Measurements from ENCODE around the gene UBE2G1. TPM values are rescaled to one million over a fixed set of nuclear protein-coding genes. Genes with fewer than 3 reads are reported as not detected.

UBE2G1 gene
- total RNA-seq, 1 experiment from 2014 or later: 80.6 TPM

DNA sequence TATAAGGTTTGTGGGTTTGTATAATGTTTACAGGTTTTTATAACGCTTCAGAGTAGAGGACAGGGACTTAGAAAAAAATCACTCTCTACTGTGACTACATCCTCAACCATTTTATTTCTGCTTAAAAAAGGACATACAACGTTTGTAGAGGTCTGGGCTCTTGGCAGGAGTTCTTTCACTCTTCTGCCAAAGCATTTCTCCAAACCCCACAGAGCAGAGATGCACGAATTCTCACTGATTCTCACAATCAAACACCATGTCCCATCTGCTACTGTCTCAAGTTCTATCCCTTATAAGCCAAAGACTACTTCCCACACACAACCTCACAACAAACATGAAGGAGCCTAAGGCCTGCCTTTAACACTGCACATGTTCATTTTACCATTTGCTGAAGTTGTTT, 95.7 kb downstream of the UBE2G1 start:
- no peak overlapping the region for H3K27ac ChIP-seq (ENCODE audit: low read depth, low read length)

More for the DNA sequence above, 95.7 kb downstream of the UBE2G1 start:
- Histone ChIP-seq H3K9ac (ENCODE audit: low read length) (no peak overlapping the region), H3K4me1 (ENCODE audit: control insufficient read depth in 1 of 2, insufficient read depth in 2 of 2, low read length in 2 of 2) (no peaks in the 10 kb centered on the region), H3K79me2 (ENCODE audit: insufficient read depth, low read length) (peaks cover 12% of the 10 kb centered on the region), H3K4me2 (ENCODE audit: low read length) (no peak overlapping the region), H3K9me2 (ENCODE audit: insufficient read depth) (no peaks in the 10 kb centered on the region), H3K36me3 (ENCODE audit: control insufficient read depth in 1 of 2, insufficient read depth in 2 of 2, low read length in 2 of 2) (peaks cover 0 to 7% of the 10 kb centered on the region in 2 experiments; a peak in 3 of 4 replicates), H4K20me1 (ENCODE audit: insufficient read depth) (peaks cover 3% of the 10 kb centered on the region; the same call in 1 of the 2 replicates), H3K9me3 (ENCODE audit: control insufficient read depth in 1 of 2, insufficient read depth in 1 of 2, low read depth in 1 of 2, low read length in 2 of 2) (no peaks in the 10 kb centered on the region), H3K4me3 (replicated peaks in 1 of 2; ENCODE audit: low read depth in 1 of 2, low read length in 2 of 2) (no peak overlapping the region), H2AFZ (ENCODE audit: low read depth, low read length, poor library complexity, severe bottlenecking) (no peak overlapping the region), H3K27me3 (ENCODE audit: insufficient read depth, low read length) (no peaks in the 10 kb centered on the region)
- DNase-seq (ENCODE audit: low read depth, low spot score) (no peak), ATAC-seq (no peak)
- RAD21 ChIA-PET (ENCODE audit: low non-redundant PET in 1 of 2, low total read pairs in 2 of 2, uncharacterized antibody in 2 of 2, unreplicated experiment in 2 of 2): no interaction called here
- no peak for TF ChIP-seq SRF (IDR thresholded peaks at IDR 0.05; ENCODE audit: low read depth)
- TF ChIP-seq TCF7L2 (IDR thresholded peaks at IDR 0.05; ENCODE audit: borderline replicate concordance, extremely low read depth, insufficient read depth, insufficient read length): no peak
- TF ChIP-seq ZNF274 (IDR thresholded peaks at IDR 0.05; ENCODE audit: low read depth, low read length): no peak
- TF ChIP-seq SP1 (IDR thresholded peaks at IDR 0.05; ENCODE audit: low read depth): no peak
- TF ChIP-seq ELF1 (IDR thresholded peaks at IDR 0.05; ENCODE audit: borderline replicate concordance, low read depth): no peak
- TF ChIP-seq EGR1 (IDR thresholded peaks at IDR 0.05; ENCODE audit: low read depth): no peak
- TF ChIP-seq CEBPB (IDR thresholded peaks at IDR 0.05; ENCODE audit: low read depth): no peak
- no peak for TF ChIP-seq CBX3 (IDR thresholded peaks at IDR 0.05; ENCODE audit: low read depth)
- no peak for TF ChIP-seq FOSL1 (IDR thresholded peaks at IDR 0.05; ENCODE audit: low read depth)
- TF ChIP-seq YY1 (IDR thresholded peaks at IDR 0.05; ENCODE audit: extremely low read depth, insufficient replicate concordance, low read depth, low read length): no peak
- TF ChIP-seq, protein P1, sequence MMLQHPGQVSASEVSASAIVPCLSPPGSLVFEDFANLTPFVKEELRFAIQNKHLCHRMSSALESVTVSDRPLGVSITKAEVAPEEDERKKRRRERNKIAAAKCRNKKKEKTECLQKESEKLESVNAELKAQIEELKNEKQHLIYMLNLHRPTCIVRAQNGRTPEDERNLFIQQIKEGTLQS (IDR thresholded peaks at IDR 0.05): no peak
- TF ChIP-seq POLR2A (IDR thresholded peaks at IDR 0.05; ENCODE audit: borderline replicate concordance, extremely low read depth, insufficient read depth, insufficient read length): no peak
- TF ChIP-seq, protein P2, sequence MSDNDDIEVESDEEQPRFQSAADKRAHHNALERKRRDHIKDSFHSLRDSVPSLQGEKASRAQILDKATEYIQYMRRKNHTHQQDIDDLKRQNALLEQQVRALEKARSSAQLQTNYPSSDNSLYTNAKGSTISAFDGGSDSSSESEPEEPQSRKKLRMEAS (IDR thresholded peaks at IDR 0.05): no peak
- TF ChIP-seq, protein P3, sequence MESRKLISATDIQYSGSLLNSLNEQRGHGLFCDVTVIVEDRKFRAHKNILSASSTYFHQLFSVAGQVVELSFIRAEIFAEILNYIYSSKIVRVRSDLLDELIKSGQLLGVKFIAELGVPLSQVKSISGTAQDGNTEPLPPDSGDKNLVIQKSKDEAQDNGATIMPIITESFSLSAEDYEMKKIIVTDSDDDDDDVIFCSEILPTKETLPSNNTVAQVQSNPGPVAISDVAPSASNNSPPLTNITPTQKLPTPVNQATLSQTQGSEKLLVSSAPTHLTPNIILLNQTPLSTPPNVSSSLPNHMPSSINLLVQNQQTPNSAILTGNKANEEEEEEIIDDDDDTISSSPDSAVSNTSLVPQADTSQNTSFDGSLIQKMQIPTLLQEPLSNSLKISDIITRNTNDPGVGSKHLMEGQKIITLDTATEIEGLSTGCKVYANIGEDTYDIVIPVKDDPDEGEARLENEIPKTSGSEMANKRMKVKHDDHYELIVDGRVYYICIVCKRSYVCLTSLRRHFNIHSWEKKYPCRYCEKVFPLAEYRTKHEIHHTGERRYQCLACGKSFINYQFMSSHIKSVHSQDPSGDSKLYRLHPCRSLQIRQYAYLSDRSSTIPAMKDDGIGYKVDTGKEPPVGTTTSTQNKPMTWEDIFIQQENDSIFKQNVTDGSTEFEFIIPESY (IDR thresholded peaks at IDR 0.05; ENCODE audit: extremely low read depth, insufficient replicate concordance, low read length): no peak
- TF ChIP-seq RAD21 (IDR thresholded peaks at IDR 0.05; ENCODE audit: low read depth): no peak
- TF ChIP-seq EZH2phosphoT487 (IDR thresholded peaks at IDR 0.05; ENCODE audit: borderline replicate concordance): no peak
- no peak for TF ChIP-seq JUND (IDR thresholded peaks at IDR 0.05)
- CTCF ChIA-PET: interaction anchor here (0.7 kb wide), 1 partner anchor 34 kb away, joined by 4 read pairs; no protein-coding TSS in a partner anchor
- POLR2A ChIA-PET: no interaction called here
- BruUV-seq (replicated peaks): no TSS peak
- intact Hi-C loops (cut with micrococcal nuclease): no loop called here

All from HCT116 (cell line).